HepG2 (cell line): ENCODE data around the gene ZNF320. TPM values are rescaled to one million over a fixed set of nuclear protein-coding genes. Genes with fewer than 3 reads are reported as not detected.
A peak's percentile ranks its signal among the peaks of the same experiment; 100 is the strongest.

Source experiments
- ATAC-seq: fragments of 200-7000 bp; cut with Tn5 transposase; 3 replicates; pipeline ENCODE4 v1.9.1; 2020; ENCODE audit warnings: mild to moderate bottlenecking, moderate library complexity
- BruUV-seq: library from RNA; stranded (reverse); fragments of 400-500 nt; replicated peaks from 2 replicates; lab custom pipeline; 2021; lab: Mats Ljungman, UMichigan
- CTCF ChIA-PET: fragments of 300-600 bp; formaldehyde crosslinking; extraction: SDS; loops from one replicate; lab custom pipeline; 2021; ENCODE audit warnings: low total read pairs, inconsistent platforms, low intra/inter-chr PET ratio; lab: Yijun Ruan, JAX
- POLR2A ChIA-PET: fragments of 350-600 bp; sonication (Branson Sonifier 250); formaldehyde crosslinking; loops from one replicate; lab custom pipeline; 2020; ENCODE audit warnings: antibody characterized with exemption, inconsistent platforms; lab: Yijun Ruan, JAX
- DNase-seq: peaks from one replicate; pipeline ENCODE4 v3.0.0-alpha.2; 2015; ENCODE audit warnings: low spot score
- FAIRE-seq: peaks from 3 replicates; lab custom pipeline; 2011; peaks lifted over from hg19 to GRCh38; lab: Jason Lieb, UNC
- H2AFZ ChIP-seq: one replicate; pipeline ENCODE4 v1.6.1; 2011; ENCODE audit warnings: low read length, inconsistent platforms
- H3K27ac ChIP-seq: fragments of 300-600 bp; 3 replicates; pipeline ENCODE4 v1.8.0; 2011; ENCODE audit warnings: mixed run types, mild to moderate bottlenecking, mixed read lengths, low read length, inconsistent platforms; ENCODE audit not compliant: insufficient read depth; ENCODE audit errors: extremely low read length
- H3K27me3 ChIP-seq, 2 experiments: fragments of 200-600 bp in 1 of 2; 2 replicates in 1 of 2; 3 replicates in 1 of 2; pipeline versions ENCODE4 v1.6.0 to v1.8.0; 2011; ENCODE audit warnings: low read length in 2 of 2, mild to moderate bottlenecking in 2 of 2, moderate library complexity in 2 of 2, inconsistent platforms in 1 of 2; ENCODE audit not compliant: insufficient read depth in 2 of 2, control insufficient read depth in 1 of 2
- H3K36me3 ChIP-seq, 2 experiments: fragments of 200-600 bp in 1 of 2; replicated peaks in 1 of 2; 2 replicates in 1 of 2; 3 replicates in 1 of 2; pipeline versions ENCODE4 v1.5.1 to v1.8.0; 2011; ENCODE audit warnings: low read length in 2 of 2, inconsistent platforms in 1 of 2; ENCODE audit not compliant: insufficient read depth in 2 of 2, control insufficient read depth in 1 of 2
- H3K4me1 ChIP-seq: 2 replicates; pipeline ENCODE4 v1.5.1; 2012; ENCODE audit warnings: low read length, inconsistent platforms; ENCODE audit not compliant: insufficient read depth
- H3K4me2 ChIP-seq: 2 replicates; pipeline ENCODE4 v1.6.0; 2011; ENCODE audit warnings: low read depth, low read length, inconsistent platforms
- H3K4me3 ChIP-seq, 3 experiments: fragments of 200-600 bp in 1 of 3; sonication (generic), shearing (Covaris generic) in 1 of 3; replicated peaks in 1 of 3; 2 replicates each; pipeline ENCODE4 v1.5.1; 2011 to 2016; ENCODE audit warnings: low read length in 3 of 3, inconsistent platforms in 2 of 3, low read depth in 2 of 3, mild to moderate bottlenecking in 2 of 3, control low read depth in 1 of 3, mixed read lengths in 1 of 3; ENCODE audit not compliant: insufficient read depth in 1 of 3
- H3K79me2 ChIP-seq: one replicate; pipeline ENCODE4 v1.6.1; 2011; ENCODE audit warnings: low read length, inconsistent platforms; ENCODE audit not compliant: insufficient read depth
- H3K9ac ChIP-seq: 2 replicates; pipeline ENCODE4 v1.6.0; 2011; ENCODE audit warnings: mild to moderate bottlenecking, low read depth, low read length, inconsistent platforms; ENCODE audit not compliant: insufficient read depth
- H3K9me3 ChIP-seq: 2 replicates; pipeline ENCODE4 v1.5.1; 2012; ENCODE audit warnings: mild to moderate bottlenecking, low read length
- H4K20me1 ChIP-seq: 2 replicates; pipeline ENCODE4 v1.6.0; 2011; ENCODE audit warnings: inconsistent platforms, mild to moderate bottlenecking, low read length, moderate library complexity; ENCODE audit not compliant: insufficient read depth
- ARID2 ChIP-seq: sonication (generic); formaldehyde crosslinking; IDR thresholded peaks from 2 replicates; pipeline ENCODE4 v1.8.1; 2022; ENCODE audit warnings: mild to moderate bottlenecking, missing genetic modification reagents, borderline replicate concordance
- HNRNPK ChIP-seq: fragments of 200-400 bp; formaldehyde crosslinking; IDR thresholded peaks from 2 replicates; pipeline ENCODE4 v1.6.1; 2018; ENCODE audit warnings: low read length, low read depth, moderate library complexity, mild to moderate bottlenecking; ENCODE audit not compliant: poor library complexity, severe bottlenecking
- KLF12 ChIP-seq: sonication (generic); formaldehyde crosslinking; IDR thresholded peaks from 2 replicates; pipeline ENCODE4 v1.4.0; 2020; ENCODE audit warnings: missing genetic modification reagents, borderline replicate concordance
- MTF1 ChIP-seq: sonication (generic); formaldehyde crosslinking; IDR thresholded peaks from 2 replicates; pipeline ENCODE4 v1.5.0; 2020; ENCODE audit warnings: missing genetic modification reagents
- NFE2L1 ChIP-seq: sonication (generic); formaldehyde crosslinking; IDR thresholded peaks from 2 replicates; pipeline ENCODE4 v1.4.0; 2020; ENCODE audit warnings: missing genetic modification reagents, mild to moderate bottlenecking, borderline replicate concordance
- XBP1 ChIP-seq: sonication (generic); formaldehyde crosslinking; IDR thresholded peaks from 2 replicates; pipeline ENCODE4 v1.5.0; 2020; ENCODE audit warnings: missing genetic modification reagents
- ZBTB38 ChIP-seq: sonication (generic); formaldehyde crosslinking; IDR thresholded peaks from 2 replicates; pipeline ENCODE4 v1.5.1; 2020; ENCODE audit warnings: mild to moderate bottlenecking, missing genetic modification reagents
- ZNF142 ChIP-seq: sonication (generic); formaldehyde crosslinking; IDR thresholded peaks from 2 replicates; pipeline ENCODE4 v1.4.0; 2020; ENCODE audit warnings: missing genetic modification reagents
- ZNF292 ChIP-seq: sonication (generic); formaldehyde crosslinking; IDR thresholded peaks from 2 replicates; pipeline ENCODE4 v1.8.1; 2022; ENCODE audit warnings: mild to moderate bottlenecking, low read depth, missing genetic modification reagents, borderline replicate concordance
- ZNF430 ChIP-seq: sonication (generic); formaldehyde crosslinking; IDR thresholded peaks from 2 replicates; pipeline ENCODE4 v1.9.0; 2021; ENCODE audit warnings: mild to moderate bottlenecking, missing genetic modification reagents
- WGBS: methylation state at CpG from one replicate; pipeline ENCODE4 v1.1.6; 2017; ENCODE audit warnings: low lambda C conversion rate; 5-methylcytosine and 5-hydroxymethylcytosine counted together
- in situ Hi-C: cut with HindIII; loops from 2 replicates; pipeline ENCODE4 v1.10.0; 2017; ENCODE audit warnings: low pct_unique_long_range_greater_than_20kb; ENCODE audit not compliant: extremely low pct_ligation_motif_present
- intact Hi-C: fragments of 100-400 bp; cut with micrococcal nuclease; formaldehyde crosslinking; loops from one replicate; pipeline ENCODE4 v1.10.0; 2022; ENCODE audit not compliant: unreplicated experiment
- polyA plus RNA-seq, 8 experiments: library from polyadenylated mRNA; depleted of rRNA in 3 of 8; stranded (reverse) in 7 of 8; unstranded in 1 of 8; fragments of >200 nt; fragmentation: Illumina TruSeq in 4 of 8; extraction: Trizol in 4 of 8; gene quantifications; 2 replicates each; pipeline versions ENCODE4 v1.2.1 to v1.2.3, GENCODE V29; 2011 to 2016; ENCODE audit warnings: low read depth in 4 of 8, missing spikeins in 1 of 8, mixed read lengths in 1 of 8; ENCODE audit not compliant: insufficient read depth in 1 of 8
- total RNA-seq, 5 experiments: library from RNA; depleted of rRNA; stranded (reverse); fragments of >200 nt; fragmentation: Illumina TruSeq; extraction: Trizol; gene quantifications; 2 replicates each; pipeline ENCODE4 v1.2.3, GENCODE V29; 2016; ENCODE audit warnings: low read depth in 1 of 5
- TF ChIP-seq, protein P1 (sequence below): sonication (generic); formaldehyde crosslinking; IDR thresholded peaks from 2 replicates; pipeline ENCODE4 v1.4.0; 2020; ENCODE audit warnings: missing genetic modification reagents

Gene ZNF320
- total and polyA plus RNA-seq, 2 of the 13 experiments (the other 11 are each of a cell fraction or from before 2014, with no cell fraction given): 0.49 TPM; not detected in 1

GRCh38 chr19:52943134-52943883, 45.9 kb upstream of the ZNF320 start:
- FAIRE-seq: no peak
- CTCF ChIA-PET: no interaction called here
- no peak for ATAC-seq
- Histone ChIP-seq H3K4me2 (peak overlapping the region; percentile 85), H3K9ac (peak overlapping the region; percentile 31; the same call in 1 of the 2 replicates), H3K36me3 (no peaks in the 10 kb centered on the region), H2AFZ (no peak overlapping the region), H3K79me2 (peaks cover 8% of the 10 kb centered on the region), H3K4me1 (peaks cover 43% of the 10 kb centered on the region), H4K20me1 (no peaks in the 10 kb centered on the region)
- no peak for TF ChIP-seq HNRNPK
- TF ChIP-seq ARID2 (CRISPR knock-in tag): no peak
- no peak for TF ChIP-seq KLF12
- TF ChIP-seq XBP1: no peak
- no peak for TF ChIP-seq MTF1 (CRISPR knock-in tag)
- TF ChIP-seq ZNF292 (CRISPR knock-in tag): no peak
- 0 out of 2 replicates have a peak, but pooled peaks have one; percentile 2 for TF ChIP-seq ZNF430 (CRISPR knock-in tag)
- peak; percentile 55; the same call in 1 of the 2 replicates for TF ChIP-seq ZBTB38 (CRISPR knock-in tag)
- no peak for TF ChIP-seq ZNF142 (CRISPR knock-in tag)
- no peak for TF ChIP-seq NFE2L1 (CRISPR knock-in tag)
- TF ChIP-seq, protein P1, sequence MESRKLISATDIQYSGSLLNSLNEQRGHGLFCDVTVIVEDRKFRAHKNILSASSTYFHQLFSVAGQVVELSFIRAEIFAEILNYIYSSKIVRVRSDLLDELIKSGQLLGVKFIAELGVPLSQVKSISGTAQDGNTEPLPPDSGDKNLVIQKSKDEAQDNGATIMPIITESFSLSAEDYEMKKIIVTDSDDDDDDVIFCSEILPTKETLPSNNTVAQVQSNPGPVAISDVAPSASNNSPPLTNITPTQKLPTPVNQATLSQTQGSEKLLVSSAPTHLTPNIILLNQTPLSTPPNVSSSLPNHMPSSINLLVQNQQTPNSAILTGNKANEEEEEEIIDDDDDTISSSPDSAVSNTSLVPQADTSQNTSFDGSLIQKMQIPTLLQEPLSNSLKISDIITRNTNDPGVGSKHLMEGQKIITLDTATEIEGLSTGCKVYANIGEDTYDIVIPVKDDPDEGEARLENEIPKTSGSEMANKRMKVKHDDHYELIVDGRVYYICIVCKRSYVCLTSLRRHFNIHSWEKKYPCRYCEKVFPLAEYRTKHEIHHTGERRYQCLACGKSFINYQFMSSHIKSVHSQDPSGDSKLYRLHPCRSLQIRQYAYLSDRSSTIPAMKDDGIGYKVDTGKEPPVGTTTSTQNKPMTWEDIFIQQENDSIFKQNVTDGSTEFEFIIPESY (CRISPR knock-in tag): no peak
- TF ChIP-seq, all 625 proteins: peak for 2
- H3K27me3 ChIP-seq: no peaks in the 10 kb centered on the region; a peak in 2 of 5 replicates
- intact Hi-C loops (no loop called here), in situ Hi-C loops (no loop called here)
- peaks cover 5% of the 10 kb centered on the region for H3K9me3 ChIP-seq
- POLR2A ChIA-PET: no interaction called here
- 84% methylated on average over 28 of the region's 29 CpGs for WGBS
- H3K27ac ChIP-seq: peak overlapping the region; percentile 69
- no peak for DNase-seq
- H3K4me3 ChIP-seq: peak overlapping the region; percentile 42 to 79 (median 48); a peak in 5 of 6 replicates
- no TSS peak for BruUV-seq
